ENCODE measurements around the gene H19. TPM values are rescaled to one million over a fixed set of nuclear protein-coding genes. Genes with fewer than 3 reads are reported as not detected.

Gene H19
- total RNA-seq, 2 donors from 2014 or later, result 0.55 to 3.8 TPM

- Mint-ChIP-seq H3K9me3 (no peaks in the 10 kb centered on the region), H3K36me3 (ENCODE audit: low read depth) (no peaks in the 10 kb centered on the region), H3K27ac (no peak overlapping the region), H3K4me1 (no peaks in the 10 kb centered on the region), H3K27me3 (ENCODE audit: insufficient read depth) (no peaks in the 10 kb centered on the region), H3K4me3 (no peak overlapping the region)
- TF ChIP-seq CTCF (conservative IDR thresholded peaks at IDR 0.05), result no peak
- Histone ChIP-seq H3K9ac (ENCODE audit: extremely low read depth, low read length, poor library complexity, severe bottlenecking) (no peak overlapping the region), H3K27me3 (ENCODE audit: control insufficient read depth, insufficient read depth, low read length, poor library complexity, severe bottlenecking) (no peaks in the 10 kb centered on the region), H3K4me1 (ENCODE audit: control insufficient read depth, insufficient read depth, low read length) (no peaks in the 10 kb centered on the region), H3K27ac (ENCODE audit: low read depth, low read length) (no peak overlapping the region), H3K9me3 (ENCODE audit: control insufficient read depth, low read length) (no peaks in the 10 kb centered on the region), H3K36me3 (ENCODE audit: control insufficient read depth, insufficient read depth, low read length) (no peaks in the 10 kb centered on the region), H3K4me3 (ENCODE audit: low read length) (no peak overlapping the region)
- WGBS, 2 experiments (ENCODE audit: insufficient coverage in 1 of 2, insufficient read length in 1 of 2), result no CpG with 5 or more reads among the region's 11 CpGs
- no peak for DNase-seq
Measured at GRCh38 chr11:1979607-1980006, 18.0 kb downstream of the H19 start.

DNA sequence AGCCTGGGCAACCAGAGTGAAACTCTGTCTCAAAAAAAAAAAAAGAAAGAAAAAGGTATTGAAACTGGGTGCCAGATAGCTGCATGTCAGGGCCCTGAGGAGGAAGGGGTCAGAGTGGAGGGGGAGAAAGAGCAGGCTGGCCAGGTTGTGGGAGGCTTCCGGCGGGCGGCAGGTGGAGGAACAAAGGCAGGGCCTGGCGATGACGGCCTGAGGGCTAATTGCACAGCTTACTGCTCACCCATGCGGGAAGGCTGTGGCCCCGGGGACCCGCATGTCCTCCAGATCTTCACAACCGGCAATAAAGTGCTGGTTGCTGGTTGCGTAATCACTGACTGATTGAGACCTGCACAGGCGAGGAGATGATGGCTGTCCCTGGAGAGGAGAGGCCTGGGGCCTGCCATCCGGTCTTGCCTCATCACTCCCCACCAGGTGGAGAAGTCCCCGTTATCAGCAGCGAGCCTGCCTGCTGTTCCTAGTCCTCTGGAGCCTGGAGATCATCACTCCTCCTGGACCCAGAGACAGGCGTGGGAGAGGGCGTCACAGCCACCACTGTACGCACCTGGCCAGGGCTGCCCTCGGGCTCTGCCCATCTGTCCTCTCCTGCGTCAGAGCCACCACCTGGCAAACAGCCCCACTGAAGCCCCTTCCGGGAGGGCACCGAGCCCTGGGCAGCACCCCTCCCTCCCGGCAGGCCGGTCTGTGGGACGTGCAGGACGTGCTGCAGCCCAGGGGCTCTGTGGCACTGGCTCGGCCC is 18.7 kb downstream of the H19 start:
- no peak overlapping the region for H3K27ac Mint-ChIP-seq

DNA sequence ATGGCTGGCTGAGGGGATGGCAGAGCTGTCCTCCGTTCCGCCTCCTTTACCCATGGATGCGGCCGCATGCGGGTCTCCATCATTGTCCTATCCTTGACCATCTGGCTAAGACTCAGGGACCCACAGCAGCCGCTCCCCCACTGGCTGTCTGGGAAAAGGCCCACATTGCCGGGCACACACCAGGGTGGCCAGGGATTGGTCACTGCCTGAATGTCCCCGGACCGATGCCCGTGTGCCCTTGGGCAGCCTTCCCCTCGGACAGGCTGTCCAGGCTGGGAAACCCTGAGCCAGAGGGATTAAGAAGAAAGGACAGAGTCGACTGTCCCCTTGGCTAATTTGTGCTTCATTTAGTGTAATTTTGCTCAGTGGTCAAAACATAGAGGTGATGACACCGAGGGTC is 22.5 kb downstream of the H19 start:
- Histone ChIP-seq H3K9me3 (ENCODE audit: control insufficient read depth, low read length) (no peaks in the 10 kb centered on the region), H3K4me3 (ENCODE audit: low read length) (no peak overlapping the region), H3K36me3 (ENCODE audit: control insufficient read depth, insufficient read depth, low read length) (no peaks in the 10 kb centered on the region), H3K9ac (ENCODE audit: extremely low read depth, low read length, poor library complexity, severe bottlenecking) (no peak overlapping the region), H3K27me3 (ENCODE audit: control insufficient read depth, insufficient read depth, low read length, poor library complexity, severe bottlenecking) (no peaks in the 10 kb centered on the region), H3K4me1 (ENCODE audit: control insufficient read depth, insufficient read depth, low read length) (no peaks in the 10 kb centered on the region), H3K27ac (ENCODE audit: low read depth, low read length) (no peak overlapping the region)
- WGBS, 2 experiments (ENCODE audit: insufficient coverage in 1 of 2, insufficient read length in 1 of 2), result no CpG with 5 or more reads among the region's 13 CpGs
- H3K9me3 Mint-ChIP-seq, result no peaks in the 10 kb centered on the region
- no peak for DNase-seq
- H3K4me3 Mint-ChIP-seq, result no peak overlapping the region
- H3K4me1 Mint-ChIP-seq, result no peaks in the 10 kb centered on the region
- no peak for TF ChIP-seq CTCF (conservative IDR thresholded peaks at IDR 0.05)
- no peaks in the 10 kb centered on the region for H3K27me3 Mint-ChIP-seq (ENCODE audit: insufficient read depth)
- no peaks in the 10 kb centered on the region for H3K36me3 Mint-ChIP-seq (ENCODE audit: low read depth)
- H3K27ac Mint-ChIP-seq, result no peak overlapping the region

More for the DNA sequence above, 18.7 kb downstream of the H19 start:
- H3K4me3 Mint-ChIP-seq, result no peak overlapping the region
- H3K36me3 Mint-ChIP-seq (ENCODE audit: low read depth), result no peaks in the 10 kb centered on the region
- no peaks in the 10 kb centered on the region for H3K4me1 Mint-ChIP-seq
- no peaks in the 10 kb centered on the region for H3K36me3 ChIP-seq (ENCODE audit: control insufficient read depth, insufficient read depth, low read length)
- no peaks in the 10 kb centered on the region for H3K9me3 ChIP-seq (ENCODE audit: control insufficient read depth, low read length)
- H3K4me1 ChIP-seq (ENCODE audit: control insufficient read depth, insufficient read depth, low read length), result no peaks in the 10 kb centered on the region
- H3K27ac ChIP-seq (ENCODE audit: low read depth, low read length), result no peak overlapping the region
- no peak for TF ChIP-seq CTCF (conservative IDR thresholded peaks at IDR 0.05)
- no peaks in the 10 kb centered on the region for H3K27me3 ChIP-seq (ENCODE audit: control insufficient read depth, insufficient read depth, low read length, poor library complexity, severe bottlenecking)
- H3K9ac ChIP-seq (ENCODE audit: extremely low read depth, low read length, poor library complexity, severe bottlenecking), result no peak overlapping the region
- H3K9me3 Mint-ChIP-seq, result no peaks in the 10 kb centered on the region
- no peak overlapping the region for H3K4me3 ChIP-seq (ENCODE audit: low read length)
- no peak for DNase-seq
- H3K27me3 Mint-ChIP-seq (ENCODE audit: insufficient read depth), result no peaks in the 10 kb centered on the region
- 94% methylated on average over 5 of the region's 26 CpGs; no CpG with 5 or more reads in 1 of the 2 experiments for WGBS, 2 experiments (ENCODE audit: insufficient coverage in 1 of 2, insufficient read length in 1 of 2)
